ENCODE data around the gene RNPS1.
"Not testable (repeated sequence)": the region's sequence is repeated elsewhere in the genome, so short reads cannot be mapped to it uniquely, and the experiment has no call there.

RNPS1 gene

DNA sequence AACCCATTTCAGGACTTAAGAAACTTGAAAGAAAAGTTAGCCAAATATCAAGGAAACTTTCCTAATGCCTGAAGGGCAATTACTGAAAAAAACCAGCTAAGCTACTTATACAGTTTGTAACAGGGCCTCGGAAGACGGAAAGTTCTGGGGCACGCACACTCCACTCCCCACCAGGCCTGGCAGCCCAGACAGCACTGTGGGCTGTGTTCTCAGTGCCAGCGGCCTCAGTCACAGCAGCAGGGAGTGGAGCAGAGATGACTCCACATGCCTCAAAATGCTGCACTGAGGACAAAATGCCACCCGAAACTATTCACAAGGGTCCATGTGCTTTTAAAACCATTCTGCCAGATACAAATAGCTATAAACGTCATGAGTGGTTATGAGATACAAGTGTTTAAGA is 10.2 kb downstream of the RNPS1 start:
- DNase-seq (ENCODE audit: low spot score) = no peak

DNA sequence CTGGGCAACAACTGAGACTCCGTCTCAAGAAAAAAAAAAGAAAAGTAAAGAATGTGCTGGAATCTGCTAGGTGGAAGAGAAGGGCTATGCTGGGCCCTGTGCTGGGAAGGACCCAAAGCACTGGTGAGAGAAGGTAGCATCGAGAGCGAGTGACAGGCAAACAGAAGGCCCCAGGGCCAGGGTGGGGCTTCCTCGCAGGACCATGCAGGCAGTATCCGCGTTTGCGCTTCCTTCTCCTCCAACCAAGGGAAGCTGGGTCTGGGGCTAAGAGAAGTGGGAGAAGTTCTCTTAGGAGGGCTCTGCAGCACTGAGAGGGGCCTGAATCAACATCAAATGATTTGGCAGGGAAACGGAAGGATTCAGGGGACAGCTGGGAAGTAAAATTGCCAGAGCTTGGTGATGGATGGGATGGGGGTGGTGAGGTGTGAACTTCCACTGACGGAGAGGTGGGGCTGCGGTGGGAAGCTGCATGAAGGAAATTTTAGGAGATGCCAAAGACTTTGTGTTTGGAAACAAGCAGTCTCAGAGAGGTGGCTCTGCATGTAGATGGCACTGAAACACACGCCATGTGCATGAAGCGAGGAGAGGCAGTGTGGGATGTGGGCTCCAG is 11.3 kb downstream of the RNPS1 start:
- DNase-seq (ENCODE audit: low spot score) = no peak

DNA sequence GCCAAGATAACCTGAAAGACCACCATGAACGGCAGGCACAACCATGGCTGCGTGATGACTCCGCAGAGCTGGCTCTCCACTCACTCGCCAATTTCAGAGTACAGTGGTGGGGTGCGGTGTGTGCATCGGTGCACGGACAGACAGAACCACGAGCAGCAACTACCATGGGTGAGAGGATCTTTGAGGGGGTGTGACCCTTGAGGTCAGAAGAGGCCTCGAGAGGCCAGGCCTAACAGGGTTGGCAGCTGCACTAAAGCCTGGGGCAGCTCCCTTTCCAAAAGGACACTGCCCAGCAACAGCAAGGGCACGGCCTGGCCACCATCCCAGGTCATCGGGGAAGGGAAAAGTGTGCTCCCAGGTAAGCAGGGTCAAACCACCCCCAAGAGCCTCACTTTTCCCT is 14.6 kb downstream of the RNPS1 start:
- DNase-seq (ENCODE audit: low spot score) = no peak

DNA sequence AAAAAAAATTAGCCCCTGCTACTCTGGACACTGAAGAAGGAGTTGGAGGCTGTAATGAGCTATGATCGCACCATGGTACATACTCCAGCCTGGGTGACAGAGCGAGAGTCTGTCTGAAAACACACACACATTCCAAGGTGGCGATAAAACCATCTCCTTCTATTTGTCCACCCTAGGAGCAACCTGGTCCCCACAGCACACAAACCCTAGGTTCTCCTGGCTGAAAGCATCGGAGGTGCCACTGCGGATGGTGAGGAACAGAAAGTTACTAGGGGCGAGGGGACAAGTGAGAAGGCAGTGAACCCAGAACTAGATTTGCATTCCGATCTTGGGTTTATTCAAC is 15.1 kb downstream of the RNPS1 start:
- peak; percentile 70 for DNase-seq (ENCODE audit: low spot score)

DNA sequence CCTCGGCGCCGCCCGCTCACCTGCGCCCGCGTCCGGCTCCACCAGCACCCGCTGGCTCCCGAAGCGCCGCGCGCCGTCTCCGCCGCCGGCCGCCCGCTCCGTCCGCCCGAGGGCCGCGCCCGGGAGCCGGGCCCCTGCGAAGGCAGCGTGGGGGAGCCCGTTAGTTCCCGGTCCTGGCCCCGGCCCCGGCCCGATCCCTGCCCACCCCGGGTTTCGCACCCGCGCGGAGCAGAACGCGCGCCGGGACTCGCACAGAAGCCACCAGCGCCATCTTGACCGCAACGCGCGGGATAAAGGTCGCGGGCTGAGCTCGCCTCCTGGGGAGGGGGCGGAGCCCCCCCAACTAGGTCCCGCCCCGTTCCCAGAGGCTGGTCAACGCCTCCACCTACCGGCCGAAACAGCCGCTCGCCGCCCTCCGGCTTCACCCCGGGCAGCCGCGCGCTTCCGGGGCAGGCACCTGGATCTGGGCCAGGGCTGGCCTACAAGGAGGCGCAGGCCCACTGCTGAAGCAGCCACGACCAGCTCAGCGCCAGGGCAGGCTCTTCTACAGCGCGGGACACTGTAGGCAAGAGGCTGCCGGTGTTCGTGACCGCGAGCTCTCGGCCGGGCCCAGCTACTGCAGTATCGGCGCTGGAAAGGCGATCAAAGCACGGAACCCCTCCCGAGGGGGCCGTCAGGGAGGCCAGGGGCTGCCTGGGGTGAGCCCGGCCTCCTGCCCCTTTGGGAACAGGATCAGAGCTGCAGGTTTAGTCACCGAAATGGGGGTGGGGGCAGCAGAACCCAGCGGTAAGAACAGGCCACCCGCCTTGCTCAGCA is 16.4 kb downstream of the RNPS1 start, which contains the start of gene ECI1:
Gene ECI1, minus strand, starts transcription at position 292 of the 816 bp plus-strand sequence. Its CDS starts 21 bp downstream, at position 271.
- peak; percentile 95 for DNase-seq (ENCODE audit: low spot score)

DNA sequence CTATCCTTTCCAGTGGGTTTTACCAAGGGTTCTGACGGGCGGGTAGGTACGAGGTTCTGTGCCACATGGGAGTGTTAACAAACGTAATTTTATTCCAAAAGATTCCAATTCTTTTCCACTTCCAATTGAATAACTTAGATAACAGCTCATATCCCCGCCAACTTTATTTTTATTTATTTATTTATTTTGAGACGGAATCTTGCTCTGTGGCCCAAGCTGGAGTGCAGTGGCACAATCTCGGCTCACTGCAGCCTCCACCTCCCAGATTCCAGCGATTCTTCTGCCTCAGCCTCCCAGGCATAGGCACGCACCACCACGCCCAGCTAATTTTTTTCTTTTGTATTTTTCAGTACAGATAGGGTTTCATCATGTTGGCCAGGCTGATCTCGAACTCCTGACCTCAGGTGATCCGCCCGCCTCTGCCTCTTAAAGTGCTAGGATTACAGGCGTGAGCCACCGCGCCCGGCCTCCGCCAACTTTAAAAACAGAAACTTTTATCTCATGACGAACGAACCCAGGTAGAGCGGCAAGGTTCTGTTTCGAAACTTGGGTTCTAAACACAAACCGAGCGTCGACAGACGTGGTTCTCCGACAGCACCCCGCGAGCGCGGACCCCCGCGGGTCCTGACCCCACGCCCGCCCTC is 17.2 kb downstream of the RNPS1 start:
- DNase-seq (ENCODE audit: low spot score) = no peak

DNA sequence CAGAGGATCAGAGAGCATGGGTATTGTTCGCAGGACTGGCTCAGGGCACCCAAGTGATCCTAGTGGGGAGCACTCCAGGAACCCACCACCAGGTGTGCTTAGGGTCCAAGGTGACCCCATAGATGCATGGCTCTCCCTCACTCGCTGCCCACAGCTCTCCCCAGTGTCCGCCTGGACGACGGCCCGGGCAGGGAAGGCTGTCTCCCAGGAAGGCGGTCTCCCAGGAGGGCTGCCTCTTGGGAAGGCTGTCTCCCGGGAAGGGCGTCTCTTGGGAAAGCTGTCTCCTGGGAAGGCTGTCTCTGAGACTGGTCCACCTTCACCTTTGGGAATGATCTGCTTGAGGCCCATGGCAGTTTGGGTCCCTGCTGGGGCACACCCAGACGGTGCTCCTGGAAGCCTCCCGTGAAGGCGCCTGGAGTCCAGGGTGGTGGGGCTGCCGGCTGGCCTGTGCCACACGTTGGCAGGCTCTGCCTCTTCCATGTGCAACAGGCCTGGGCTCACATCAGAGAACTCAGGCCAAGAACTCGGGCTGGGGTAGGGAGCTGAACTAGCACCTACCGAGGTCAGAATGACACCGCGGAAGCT is 21.5 kb downstream of the RNPS1 start:
- no peak for DNase-seq (ENCODE audit: low spot score)

DNA sequence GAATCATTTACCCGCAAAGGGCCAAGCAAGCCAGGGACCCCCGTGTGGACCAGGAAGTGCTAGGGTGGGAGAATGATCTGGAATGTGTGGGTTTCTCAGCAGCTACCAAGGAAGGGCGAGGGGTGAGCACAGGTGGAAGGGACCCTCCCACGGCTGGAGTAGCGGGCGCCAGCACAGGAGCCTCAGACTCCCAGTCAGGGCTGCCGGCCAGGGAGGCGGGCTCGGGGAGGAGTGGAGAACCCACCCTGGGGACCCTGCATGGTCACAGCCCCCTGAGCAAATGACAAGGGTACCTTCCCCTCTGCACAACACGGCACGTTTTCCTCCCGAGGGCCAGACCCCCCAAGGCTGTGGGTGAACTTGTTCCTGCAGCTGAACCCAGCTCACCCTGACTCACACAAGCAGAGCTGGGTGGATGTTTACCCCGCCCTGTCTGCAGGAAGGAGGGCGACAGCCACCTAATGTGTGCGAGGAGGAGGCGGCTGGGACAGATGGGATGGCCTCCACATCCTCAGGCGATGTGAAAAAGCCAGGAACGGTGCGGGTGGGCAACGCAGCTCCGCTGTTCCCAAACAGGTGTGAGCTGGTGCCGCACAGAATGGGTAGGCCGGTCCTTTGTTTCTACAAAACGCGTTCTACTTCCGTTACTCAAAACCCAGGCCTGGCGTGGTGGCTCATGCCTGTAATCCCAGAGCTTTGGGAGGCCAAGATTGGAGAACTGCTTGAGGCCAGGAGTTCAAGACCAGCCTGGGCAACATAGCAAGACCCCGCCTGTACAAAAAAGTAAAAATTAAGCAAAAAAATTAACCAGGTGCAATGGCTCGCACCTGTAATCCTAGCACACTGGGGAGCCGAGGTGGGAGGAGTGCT is 22.8 kb downstream of the RNPS1 start:
- no peak for DNase-seq (ENCODE audit: low spot score)

DNA sequence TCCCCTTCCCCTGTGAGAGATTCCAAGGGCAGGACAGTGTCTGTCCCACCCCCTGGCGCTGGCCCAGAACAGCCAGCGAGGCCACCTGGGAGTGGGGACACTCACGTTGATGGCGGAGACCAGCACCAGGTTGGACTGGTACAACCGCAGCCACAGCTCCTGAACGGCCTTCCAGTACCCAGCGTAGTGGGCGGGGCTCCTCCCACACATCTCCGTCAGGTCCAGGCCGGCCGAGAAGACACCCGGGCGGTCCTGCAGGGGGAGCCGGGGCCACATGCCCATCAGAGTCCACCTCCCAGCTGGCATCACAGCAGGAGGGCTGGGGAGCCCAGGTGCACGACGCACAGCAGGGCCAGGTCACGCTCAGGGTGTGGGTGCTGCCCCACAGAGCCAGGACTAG is 23.6 kb downstream of the RNPS1 start:
- no peak for DNase-seq (ENCODE audit: low spot score)

DNA sequence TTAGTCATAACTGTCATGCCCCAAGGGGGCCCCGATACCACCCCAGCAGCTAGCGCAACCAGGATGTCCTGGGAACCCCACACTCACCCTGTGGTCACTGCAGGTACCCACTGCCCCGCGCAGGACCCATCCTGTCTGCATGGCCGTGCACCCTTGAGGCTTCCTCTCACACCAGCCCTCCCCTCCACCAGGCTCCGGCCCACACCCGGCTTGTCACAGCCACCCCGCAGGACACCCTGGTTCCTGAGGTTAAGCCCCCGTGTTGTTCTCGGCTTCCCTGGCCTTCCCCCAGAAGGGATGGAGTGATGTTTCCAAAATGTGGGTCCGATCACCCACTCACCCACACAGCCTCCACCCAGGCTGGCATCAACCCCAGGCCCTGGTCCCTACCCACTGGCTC is 24.1 kb downstream of the RNPS1 start:
- no peak for DNase-seq (ENCODE audit: low spot score)

DNA sequence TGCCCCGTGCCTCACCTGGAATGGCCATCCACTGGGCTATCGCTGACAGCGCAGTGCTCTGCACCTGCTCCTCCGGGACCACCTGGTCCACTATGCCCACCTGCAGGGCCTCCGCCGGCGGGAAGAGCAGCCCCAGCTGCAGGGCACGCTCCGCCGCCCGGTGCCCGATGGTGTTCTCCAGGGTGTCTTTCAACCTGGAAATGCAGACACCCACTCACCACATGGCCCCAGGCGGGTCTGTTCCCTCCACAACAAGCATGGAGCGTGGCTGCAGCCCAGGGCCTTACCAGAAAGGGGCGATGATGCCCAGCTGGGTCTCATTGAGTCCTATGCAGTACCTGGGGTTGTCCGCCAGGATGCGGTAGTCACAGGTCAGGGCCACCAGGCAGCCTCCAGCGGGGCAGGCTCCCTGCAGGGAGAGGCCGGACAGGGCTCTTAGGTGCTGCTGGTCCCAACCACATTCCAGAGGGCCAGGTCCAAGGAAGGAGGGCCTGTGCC is 24.8 kb downstream of the RNPS1 start:
- no peak for DNase-seq (ENCODE audit: low spot score)

DNA sequence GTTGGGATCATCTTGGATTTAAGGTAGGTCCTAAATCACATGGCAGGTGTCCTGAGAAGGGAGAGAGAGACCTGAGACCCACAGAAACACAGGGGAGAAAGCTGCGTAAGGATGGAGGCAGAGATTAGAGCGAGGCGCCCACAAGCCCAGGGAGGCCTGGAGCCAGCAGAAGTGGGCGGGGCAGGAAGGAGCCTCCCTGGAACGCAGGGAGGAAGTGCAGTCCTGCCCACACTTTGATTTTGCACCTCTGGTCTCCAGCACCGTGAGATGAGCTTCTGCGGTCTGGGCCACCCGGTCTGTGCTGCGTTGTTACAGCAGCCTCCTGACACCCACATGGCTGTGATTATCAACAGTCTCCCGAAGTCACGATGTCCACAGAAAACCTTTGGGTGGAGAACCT is 25.3 kb downstream of the RNPS1 start:
- DNase-seq (ENCODE audit: low spot score) = no peak

DNA sequence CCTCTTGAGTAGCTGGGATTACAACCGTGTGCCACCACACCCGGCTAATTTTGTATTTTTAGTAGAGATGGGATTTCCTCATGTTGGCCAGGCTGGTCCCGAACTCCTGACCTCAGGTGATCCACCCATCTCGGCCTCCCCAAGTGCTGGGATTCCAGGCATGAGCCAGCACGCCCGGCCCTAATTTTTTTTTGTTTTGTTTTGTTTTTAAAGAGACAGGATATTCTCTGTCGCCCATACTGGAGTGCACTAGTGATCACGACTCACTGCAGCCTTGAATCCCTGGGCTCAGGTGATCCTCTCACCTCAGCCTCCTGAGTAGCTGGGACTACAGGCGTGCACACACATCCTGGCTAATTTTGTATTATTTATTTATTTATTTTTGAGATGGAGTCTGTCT is 27.6 kb downstream of the RNPS1 start:
- not testable (repeated sequence) for DNase-seq (ENCODE audit: low spot score)

DNA sequence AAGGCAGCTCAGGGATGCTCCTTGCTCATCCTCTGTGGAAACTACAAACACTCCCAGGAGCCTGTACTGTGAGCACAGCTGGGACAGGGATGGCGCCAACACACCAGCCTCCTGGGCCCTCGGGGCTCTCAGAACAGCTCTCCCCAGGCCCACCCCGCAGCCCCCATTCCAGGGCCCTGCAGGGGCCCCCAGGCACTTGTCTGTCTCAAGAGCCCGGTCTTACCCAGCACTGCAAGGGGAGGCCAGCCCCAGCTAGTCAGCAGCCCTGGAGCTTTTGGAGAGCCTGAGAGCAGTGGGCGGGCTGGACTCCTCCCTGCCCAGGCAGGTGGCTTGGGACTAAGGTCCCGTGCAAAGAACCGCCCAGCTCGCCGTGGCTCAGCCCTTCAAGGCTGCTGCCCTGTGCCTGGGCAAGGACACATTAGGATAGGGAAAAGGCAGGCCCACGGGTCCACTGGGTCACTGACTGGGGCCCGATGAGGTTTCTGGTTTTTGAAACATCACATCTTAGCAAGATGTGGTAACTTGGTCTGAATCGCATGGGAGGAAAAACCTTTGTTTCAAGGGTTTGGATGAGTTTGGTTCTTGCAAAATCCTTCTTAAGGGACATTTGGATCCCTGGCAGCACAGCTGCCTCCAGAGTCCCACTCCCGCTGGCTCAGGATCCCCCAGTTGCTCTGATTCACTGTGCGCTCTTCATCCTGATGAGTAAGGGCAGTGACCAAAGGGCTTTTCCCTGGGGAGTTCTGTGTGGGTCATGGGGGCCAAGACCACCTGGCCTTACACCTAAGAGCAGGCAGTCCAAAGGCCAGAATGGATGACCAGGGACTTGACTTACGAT is 28.9 kb downstream of the RNPS1 start:
- DNase-seq (ENCODE audit: low spot score) = no peak

DNA sequence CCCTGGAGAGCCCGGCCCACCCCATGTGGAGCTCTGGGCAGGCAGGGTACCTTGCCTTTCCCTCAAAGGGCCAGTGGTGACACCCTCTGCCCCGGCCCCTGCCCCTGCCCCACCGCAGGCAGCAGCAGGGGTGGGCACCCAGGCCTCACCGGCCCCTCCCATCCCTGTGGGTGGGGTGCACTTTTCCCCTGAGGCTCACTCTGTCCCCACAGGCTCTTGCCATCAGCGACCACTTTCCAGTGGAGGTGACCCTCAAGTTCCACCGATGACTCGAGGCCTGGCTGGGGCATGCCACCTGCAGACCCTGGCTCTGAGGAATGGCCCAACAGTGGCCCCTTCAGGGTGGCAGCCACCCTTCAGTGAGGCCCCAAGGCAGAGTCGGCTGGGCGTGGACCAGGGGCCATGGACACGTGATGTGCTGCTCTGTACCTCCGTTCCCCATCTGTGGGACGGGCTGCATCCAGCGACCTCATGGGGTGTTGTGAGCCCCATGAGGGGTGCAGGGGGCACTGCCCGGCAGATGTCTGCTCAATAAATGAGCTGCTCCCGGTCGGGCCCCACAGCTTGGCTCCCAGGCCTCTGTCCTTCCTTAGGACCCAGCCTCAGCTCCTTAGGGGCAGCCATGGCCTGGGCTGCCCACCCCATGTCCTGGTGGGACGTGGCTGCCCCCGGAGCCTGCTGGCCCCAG is 29.6 kb downstream of the RNPS1 start:
- no peak for DNase-seq (ENCODE audit: low spot score)

DNA sequence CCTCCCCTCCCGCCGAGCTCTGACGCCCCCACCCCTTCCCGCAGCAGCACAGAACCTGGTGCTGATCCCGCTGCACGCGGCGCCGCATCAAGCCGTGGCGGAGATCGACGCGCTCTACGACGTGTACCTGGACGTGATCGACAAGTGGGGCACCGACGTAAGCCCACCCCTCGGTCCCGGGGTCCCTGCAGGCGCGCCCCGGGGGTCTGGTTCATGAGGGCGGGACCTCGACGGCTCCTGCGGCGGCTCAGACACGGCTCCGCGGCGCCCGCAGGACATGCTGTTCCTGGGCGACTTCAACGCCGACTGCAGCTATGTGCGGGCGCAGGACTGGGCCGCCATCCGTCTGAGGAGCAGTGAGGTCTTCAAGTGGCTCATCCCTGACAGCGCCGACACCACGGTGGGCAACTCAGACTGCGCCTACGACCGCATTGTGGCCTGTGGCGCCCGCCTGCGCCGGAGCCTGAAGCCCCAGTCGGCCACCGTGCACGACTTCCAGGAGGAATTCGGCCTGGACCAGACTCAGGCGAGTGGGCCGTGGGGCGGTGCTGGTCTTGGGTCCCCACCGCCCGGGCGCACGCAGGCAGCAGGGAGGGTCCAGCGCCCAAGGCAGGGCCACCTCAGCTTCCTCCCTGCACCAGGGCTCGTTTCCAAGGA is 30.3 kb downstream of the RNPS1 start:
- no peak for DNase-seq (ENCODE audit: low spot score)

DNA sequence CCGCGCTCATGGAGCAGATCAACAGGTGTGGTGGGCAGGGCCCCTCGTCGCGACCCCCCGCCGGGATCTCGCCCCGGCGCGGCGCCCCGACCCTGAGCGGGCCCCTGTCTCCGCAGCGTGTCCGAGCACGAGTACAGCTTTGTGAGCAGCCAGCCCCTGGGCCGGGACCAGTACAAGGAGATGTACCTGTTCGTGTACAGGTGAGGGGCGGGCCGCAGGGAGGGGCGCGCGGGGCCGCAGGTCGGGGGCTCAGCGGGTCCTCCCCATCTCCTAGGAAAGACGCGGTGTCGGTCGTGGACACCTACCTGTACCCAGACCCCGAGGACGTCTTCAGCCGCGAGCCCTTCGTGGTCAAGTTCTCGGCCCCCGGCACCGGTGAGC is 30.8 kb downstream of the RNPS1 start:
- no peak for DNase-seq (ENCODE audit: low spot score)

DNA sequence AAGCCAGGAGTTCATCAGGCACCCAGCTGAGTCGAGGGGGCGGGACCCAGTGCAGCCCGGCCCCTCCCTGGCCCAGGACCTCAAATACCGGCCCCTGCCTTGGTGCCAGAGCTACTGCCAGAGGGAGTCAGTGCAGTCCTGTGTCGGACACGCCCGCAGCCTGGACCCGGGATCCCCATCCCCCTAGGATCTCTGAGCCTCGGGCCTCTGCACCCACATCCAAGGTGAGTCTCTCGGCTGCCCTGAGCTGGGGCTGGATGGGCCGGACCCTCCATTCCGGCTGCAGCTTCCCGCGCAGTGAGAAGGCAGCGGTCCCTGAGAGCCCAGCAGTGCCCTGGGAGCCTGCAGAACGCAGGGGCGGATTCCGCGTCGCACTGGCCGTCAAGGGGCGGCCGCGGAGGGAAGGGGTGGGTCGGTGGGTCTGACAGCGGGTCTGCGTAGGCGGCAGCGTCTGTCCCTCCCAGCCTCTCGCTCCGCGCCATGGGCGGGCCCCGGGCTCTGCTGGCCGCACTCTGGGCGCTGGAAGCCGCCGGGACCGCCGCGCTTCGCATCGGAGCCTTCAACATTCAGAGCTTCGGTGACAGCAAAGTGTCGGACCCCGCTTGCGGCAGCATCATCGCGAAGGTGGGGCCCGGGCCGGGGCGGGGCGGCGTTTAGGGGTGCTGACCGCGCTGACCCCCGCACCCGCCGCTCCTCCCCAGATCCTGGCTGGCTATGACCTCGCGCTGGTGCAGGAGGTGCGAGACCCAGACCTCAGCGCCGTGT is 31.4 kb downstream of the RNPS1 start, which contains the start of gene DNASE1L2:
Gene DNASE1L2, plus strand, starts transcription at position 108 of the 765 bp plus-strand sequence. Its CDS starts 373 bp downstream, at position 481.
- no peak for DNase-seq (ENCODE audit: low spot score)

Data from germinal center (tissue), 1 donor.